Spleen (tissue), 7 donors: Measurements from ENCODE around the gene TMEM176B.

Source experiments
- POLR2AphosphoS5 ChIP-seq, 3 donors: sonication (generic); formaldehyde crosslinking; IDR thresholded peaks; one replicate each; pipeline ENCODE4 v1.5.1; 2017; ENCODE audit warnings: antibody characterized with exemption in 3 of 3
- TF ChIP-seq, protein P1 (sequence below), 11 experiments: fragments of 200-600 bp in 7 of 11; fragments of 450-650 bp in 4 of 11; sonication (generic) in 4 of 11; IDR thresholded peaks in 8 of 11; conservative IDR thresholded peaks in 3 of 11; 1 replicate in 7 of 11; 2 replicates in 4 of 11; pipeline versions ENCODE4 v1.4.0 to v1.8.0; 2016 to 2021; ENCODE audit warnings: antibody characterized with exemption in 11 of 11, inconsistent platforms in 4 of 11, mild to moderate bottlenecking in 1 of 11
- donor health status: DM: no; HTN: no; CAD: no; lungs with moderate emphysema.
- donor health status: DM: no; HTN: no; CAD: no.
- donor health status: DM: no; HTN: no; CAD: no.

DNA sequence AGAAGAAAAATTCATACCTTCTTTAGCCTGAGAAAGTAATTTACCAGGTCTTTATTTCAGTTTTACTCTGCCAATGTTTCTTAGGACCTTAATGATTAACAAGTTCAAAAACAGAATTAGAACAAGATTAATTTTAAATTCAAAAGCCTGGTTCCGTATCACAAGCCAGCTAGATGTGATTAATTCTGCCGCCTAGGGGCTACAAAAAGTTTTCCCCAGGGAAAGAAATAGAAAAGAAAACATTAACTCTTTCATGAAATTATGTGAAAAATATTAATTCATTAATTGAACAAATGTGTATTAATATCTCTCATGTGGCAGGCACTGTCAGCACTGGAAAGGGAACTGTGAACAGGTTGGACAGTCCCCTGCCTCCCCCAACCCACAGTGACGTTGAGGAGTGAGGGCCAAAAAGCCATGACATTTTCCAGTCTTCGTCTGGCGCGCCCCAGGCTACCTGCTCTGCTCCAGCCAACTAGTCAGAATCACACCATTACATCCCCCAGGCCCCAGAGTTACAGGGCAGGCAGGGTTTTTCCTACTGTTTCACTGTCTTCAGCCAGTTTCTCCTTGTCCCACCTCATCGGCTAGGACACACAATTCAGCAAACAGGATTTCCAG is 20.5 kb upstream of the TMEM176B start:
- TF ChIP-seq, protein P1, sequence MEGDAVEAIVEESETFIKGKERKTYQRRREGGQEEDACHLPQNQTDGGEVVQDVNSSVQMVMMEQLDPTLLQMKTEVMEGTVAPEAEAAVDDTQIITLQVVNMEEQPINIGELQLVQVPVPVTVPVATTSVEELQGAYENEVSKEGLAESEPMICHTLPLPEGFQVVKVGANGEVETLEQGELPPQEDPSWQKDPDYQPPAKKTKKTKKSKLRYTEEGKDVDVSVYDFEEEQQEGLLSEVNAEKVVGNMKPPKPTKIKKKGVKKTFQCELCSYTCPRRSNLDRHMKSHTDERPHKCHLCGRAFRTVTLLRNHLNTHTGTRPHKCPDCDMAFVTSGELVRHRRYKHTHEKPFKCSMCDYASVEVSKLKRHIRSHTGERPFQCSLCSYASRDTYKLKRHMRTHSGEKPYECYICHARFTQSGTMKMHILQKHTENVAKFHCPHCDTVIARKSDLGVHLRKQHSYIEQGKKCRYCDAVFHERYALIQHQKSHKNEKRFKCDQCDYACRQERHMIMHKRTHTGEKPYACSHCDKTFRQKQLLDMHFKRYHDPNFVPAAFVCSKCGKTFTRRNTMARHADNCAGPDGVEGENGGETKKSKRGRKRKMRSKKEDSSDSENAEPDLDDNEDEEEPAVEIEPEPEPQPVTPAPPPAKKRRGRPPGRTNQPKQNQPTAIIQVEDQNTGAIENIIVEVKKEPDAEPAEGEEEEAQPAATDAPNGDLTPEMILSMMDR (IDR thresholded peaks at IDR 0.05 in 8 of 11, conservative IDR thresholded peaks at IDR 0.05 in 3 of 11): no peak
- TF ChIP-seq POLR2AphosphoS5 (IDR thresholded peaks at IDR 0.05): no peak
